Hepatocyte (in vitro differentiated cells): ENCODE data around the gene UCP3.

Source experiments
- EZH2 ChIP-seq: fragments of 200-600 bp; sonication (generic); IDR thresholded peaks from 2 replicates; pipeline ENCODE4 v1.6.1; 2016; ENCODE audit warnings: antibody characterized with exemption, mild to moderate bottlenecking, borderline replicate concordance
- TF ChIP-seq, protein P1 (sequence below): fragments of 200-600 bp; sonication (generic); IDR thresholded peaks from 2 replicates; pipeline ENCODE4 v1.5.1; 2016; ENCODE audit warnings: antibody characterized with exemption, mild to moderate bottlenecking; ENCODE audit not compliant: poor library complexity

DNA sequence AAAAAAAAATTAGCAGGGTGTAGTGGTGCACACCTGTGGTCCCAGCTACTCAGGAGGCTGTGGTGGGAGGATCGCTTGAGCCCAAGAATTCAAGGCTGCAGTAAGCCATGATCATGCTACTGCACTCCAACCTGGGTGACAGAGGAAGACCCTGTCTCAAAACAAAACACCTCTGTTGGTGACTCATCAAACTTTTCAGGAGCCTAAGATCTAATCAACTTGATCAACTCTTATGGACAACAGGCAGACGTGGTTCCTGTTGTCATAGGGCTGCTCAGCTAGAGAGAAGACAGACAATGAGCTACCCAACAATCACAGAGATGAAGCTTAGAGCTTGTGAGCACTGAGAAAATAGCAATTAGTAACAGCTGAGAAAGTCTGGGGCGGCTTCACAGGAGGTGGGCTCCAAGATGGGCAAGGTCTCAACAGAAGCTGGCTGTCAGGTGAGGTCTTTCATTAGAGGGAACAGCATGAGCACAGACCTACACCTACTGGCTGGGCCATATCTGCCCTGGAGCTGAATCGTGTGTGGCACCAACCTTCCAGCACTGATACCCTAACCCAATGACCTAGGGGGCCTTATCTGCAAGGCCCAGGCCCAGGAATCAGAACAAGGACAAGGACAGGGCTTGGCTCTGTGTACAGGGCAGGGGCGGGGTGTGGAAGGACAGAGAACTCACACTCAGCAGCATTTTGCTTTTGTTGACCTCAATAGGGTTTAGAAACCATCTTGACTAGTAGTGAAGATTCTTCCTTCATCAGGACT lies 7.2 kb upstream of the UCP3 start:
- TF ChIP-seq, protein P1, sequence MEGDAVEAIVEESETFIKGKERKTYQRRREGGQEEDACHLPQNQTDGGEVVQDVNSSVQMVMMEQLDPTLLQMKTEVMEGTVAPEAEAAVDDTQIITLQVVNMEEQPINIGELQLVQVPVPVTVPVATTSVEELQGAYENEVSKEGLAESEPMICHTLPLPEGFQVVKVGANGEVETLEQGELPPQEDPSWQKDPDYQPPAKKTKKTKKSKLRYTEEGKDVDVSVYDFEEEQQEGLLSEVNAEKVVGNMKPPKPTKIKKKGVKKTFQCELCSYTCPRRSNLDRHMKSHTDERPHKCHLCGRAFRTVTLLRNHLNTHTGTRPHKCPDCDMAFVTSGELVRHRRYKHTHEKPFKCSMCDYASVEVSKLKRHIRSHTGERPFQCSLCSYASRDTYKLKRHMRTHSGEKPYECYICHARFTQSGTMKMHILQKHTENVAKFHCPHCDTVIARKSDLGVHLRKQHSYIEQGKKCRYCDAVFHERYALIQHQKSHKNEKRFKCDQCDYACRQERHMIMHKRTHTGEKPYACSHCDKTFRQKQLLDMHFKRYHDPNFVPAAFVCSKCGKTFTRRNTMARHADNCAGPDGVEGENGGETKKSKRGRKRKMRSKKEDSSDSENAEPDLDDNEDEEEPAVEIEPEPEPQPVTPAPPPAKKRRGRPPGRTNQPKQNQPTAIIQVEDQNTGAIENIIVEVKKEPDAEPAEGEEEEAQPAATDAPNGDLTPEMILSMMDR = no peak
- TF ChIP-seq EZH2 = no peak
